ENCODE data around the gene UBE3C. TPM values are rescaled to one million over a fixed set of nuclear protein-coding genes. Genes with fewer than 3 reads are reported as not detected.
A peak's percentile ranks its signal among the peaks of the same experiment; 100 is the strongest.

UBE3C gene
- total and polyA plus RNA-seq, 9 of the 15 experiments (the other 6 are each of a cell fraction or from before 2014, with no cell fraction given) = 9.6 to 91.7 (median 75.4) TPM

DNA sequence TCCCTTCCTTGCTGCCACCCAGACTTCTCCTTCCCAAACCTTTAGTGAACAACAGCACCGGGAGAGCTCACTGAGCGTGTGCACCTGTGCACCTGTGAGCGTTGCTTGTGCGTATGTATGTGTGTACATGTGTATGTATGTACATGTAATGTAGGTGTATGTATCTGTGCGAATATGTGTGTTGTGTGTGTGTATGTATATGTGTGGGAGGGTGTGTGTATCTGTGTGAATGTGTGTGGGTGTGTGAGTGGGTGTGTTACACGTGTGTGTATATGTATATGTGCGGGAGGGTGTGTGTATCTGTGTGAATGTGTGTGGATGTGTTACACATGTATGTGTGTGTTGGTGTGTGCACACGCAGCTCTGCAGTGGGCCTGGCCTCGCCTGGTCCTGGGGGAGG lies 153.5 kb downstream of the UBE3C start:
- FAIRE-seq (peak; percentile 32), ATAC-seq (no peak), DNase-seq (ENCODE audit: extremely low read depth in 1 of 4, low spot score in 3 of 4) (no peak)
- Histone ChIP-seq H3K4me1 (replicated peaks in 1 of 2; ENCODE audit: control insufficient read depth in 2 of 2, insufficient read depth in 2 of 2, low read length in 2 of 2) (peaks cover 0 to 42% of the 10 kb centered on the region in 2 experiments; a peak in 3 of 5 replicates), H4K20me1 (replicated peaks; ENCODE audit: control insufficient read depth, insufficient read depth, low read length) (peaks cover 8% of the 10 kb centered on the region; the same call in 1 of the 2 replicates), H3K36me3 (ENCODE audit: control insufficient read depth, insufficient read depth, low read length) (no peaks in the 10 kb centered on the region), H3K27ac (ENCODE audit: extremely low read depth, low read depth, low read length) (no peak overlapping the region), H3K27me3 (ENCODE audit: control insufficient read depth in 2 of 2, insufficient read depth in 2 of 2, low read length in 2 of 2) (peaks cover 67 to 72% of the 10 kb centered on the region in 2 experiments), H2AFZ (ENCODE audit: low read depth, low read length) (no peak overlapping the region), H3K79me2 (ENCODE audit: control insufficient read depth, insufficient read depth, low read length) (no peaks in the 10 kb centered on the region), H3K9me1 (ENCODE audit: control insufficient read depth, insufficient read depth, low read length) (no peaks in the 10 kb centered on the region), H3K9ac (ENCODE audit: insufficient read depth in 1 of 2, low read depth in 2 of 2, low read length in 2 of 2) (no peak overlapping the region), H3K9me3 (replicated peaks; ENCODE audit: control insufficient read depth, insufficient read depth, low read depth, low read length) (0 out of 2 replicates have a peak, but pooled peaks cover 3% of the 10 kb centered on the region), H3K4me3 (no peak overlapping the region), H3K4me2 (ENCODE audit: insufficient read depth, low read length) (no peak overlapping the region)
- BruUV-seq (replicated peaks) = no TSS peak
- ChIA-PET CTCF (ENCODE audit: low intra/inter-chr PET ratio) (no interaction called here), POLR2A (no interaction called here)
- intact Hi-C loops (cut with micrococcal nuclease) = no loop called here
- in situ Hi-C loops (cut with MboI) = no loop called here
- WGBS (ENCODE audit: insufficient coverage, low coverage, missing lambda C conversion rate) = 51% methylated on average over 9 of the region's 9 CpGs
- peak in 1 of 2 experiments; percentile 40; a peak in 1 of 4 replicates for TF ChIP-seq KDM1A (IDR thresholded peaks at IDR 0.05)
- TF ChIP-seq ZNF766 (CRISPR knock-in tag; conservative IDR thresholded peaks at IDR 0.05) = no peak
- TF ChIP-seq HLTF (IDR thresholded peaks at IDR 0.05) = 0 out of 2 replicates have a peak, but pooled peaks have one; percentile 24
- TF ChIP-seq HDGF (IDR thresholded peaks at IDR 0.05) = 0 out of 2 replicates have a peak, but pooled peaks have one; percentile 70
- peak; percentile 60 for TF ChIP-seq ARHGAP35 (IDR thresholded peaks at IDR 0.05; ENCODE audit: partially characterized antibody)
- TF ChIP-seq EGR1 (conservative IDR thresholded peaks at IDR 0.05) = peak; percentile 88
- TF ChIP-seq, protein P1, sequence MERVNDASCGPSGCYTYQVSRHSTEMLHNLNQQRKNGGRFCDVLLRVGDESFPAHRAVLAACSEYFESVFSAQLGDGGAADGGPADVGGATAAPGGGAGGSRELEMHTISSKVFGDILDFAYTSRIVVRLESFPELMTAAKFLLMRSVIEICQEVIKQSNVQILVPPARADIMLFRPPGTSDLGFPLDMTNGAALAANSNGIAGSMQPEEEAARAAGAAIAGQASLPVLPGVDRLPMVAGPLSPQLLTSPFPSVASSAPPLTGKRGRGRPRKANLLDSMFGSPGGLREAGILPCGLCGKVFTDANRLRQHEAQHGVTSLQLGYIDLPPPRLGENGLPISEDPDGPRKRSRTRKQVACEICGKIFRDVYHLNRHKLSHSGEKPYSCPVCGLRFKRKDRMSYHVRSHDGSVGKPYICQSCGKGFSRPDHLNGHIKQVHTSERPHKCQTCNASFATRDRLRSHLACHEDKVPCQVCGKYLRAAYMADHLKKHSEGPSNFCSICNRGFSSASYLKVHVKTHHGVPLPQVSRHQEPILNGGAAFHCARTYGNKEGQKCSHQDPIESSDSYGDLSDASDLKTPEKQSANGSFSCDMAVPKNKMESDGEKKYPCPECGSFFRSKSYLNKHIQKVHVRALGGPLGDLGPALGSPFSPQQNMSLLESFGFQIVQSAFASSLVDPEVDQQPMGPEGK (CRISPR knock-in tag; IDR thresholded peaks at IDR 0.05; ENCODE audit: borderline replicate concordance) = no peak
- TF ChIP-seq, protein P2, sequence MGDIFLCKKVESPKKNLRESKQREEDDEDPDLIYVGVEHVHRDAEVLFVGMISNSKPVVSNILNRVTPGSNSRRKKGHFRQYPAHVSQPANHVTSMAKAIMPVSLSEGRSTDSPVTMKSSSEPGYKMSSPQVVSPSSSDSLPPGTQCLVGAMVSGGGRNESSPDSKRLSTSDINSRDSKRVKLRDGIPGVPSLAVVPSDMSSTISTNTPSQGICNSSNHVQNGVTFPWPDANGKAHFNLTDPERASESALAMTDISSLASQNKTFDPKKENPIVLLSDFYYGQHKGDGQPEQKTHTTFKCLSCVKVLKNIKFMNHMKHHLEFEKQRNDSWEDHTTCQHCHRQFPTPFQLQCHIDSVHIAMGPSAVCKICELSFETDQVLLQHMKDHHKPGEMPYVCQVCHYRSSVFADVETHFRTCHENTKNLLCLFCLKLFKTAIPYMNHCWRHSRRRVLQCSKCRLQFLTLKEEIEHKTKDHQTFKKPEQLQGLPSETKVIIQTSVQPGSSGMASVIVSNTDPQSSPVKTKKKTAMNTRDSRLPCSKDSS (IDR thresholded peaks at IDR 0.05; ENCODE audit: low read depth, partially characterized antibody) = peak; percentile 33

All from K562 (cell line).